Hematopoietic multipotent progenitor cell treated with erythropoietin and hydrocortisone succinate and interleukin-3 and kit ligand, for 15 days (in vitro differentiated cells): ENCODE measurements around the gene ADRA2C.

ENCODE experiments used
- DNase-seq: peaks from one replicate; pipeline ENCODE4 v3.0.0-alpha.2; 2015; ENCODE audit warnings: low spot score

The ADRA2C gene

DNA sequence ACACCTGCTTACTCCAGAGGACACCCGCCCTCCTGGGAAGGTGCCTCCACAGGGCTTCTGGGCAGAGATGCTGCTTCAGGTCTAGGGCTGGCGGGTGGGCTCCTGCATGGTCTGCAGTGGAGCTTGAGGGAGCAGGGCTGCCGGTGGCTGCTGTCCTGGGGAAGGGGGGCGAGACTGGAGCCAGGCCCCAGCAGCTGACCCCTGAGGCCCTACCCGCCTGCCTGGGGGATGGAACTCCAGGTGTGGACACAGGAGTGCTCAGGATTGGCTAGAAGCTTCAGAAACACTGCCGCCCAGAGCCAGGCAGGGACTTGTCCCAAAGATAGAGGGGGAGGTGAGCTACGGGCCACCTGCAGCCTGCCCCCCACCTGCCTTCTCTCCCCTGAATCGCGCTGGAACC lies 33.0 kb upstream of the ADRA2C start:
- DNase-seq: no peak

DNA sequence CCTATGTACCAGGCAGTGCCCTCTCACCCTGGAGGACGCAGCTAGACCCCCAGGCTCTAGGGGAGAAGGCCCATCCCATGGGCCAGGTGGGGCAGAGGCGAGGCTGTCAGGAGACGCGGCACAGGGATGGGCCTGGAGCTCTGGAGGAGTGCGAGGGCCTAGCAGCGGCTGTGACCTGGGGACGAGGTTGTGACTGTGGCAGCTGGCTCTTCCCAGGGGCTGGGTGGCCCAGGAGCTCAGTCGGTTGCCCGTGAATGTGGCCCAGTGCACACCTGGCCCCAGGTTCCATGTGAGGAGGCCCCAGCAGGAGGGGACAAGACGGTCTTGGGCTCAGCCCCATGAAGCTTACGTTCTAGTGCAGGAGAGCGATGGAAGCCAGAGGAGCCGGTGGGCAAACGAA lies 31.0 kb upstream of the ADRA2C start:
- DNase-seq: no peak

DNA sequence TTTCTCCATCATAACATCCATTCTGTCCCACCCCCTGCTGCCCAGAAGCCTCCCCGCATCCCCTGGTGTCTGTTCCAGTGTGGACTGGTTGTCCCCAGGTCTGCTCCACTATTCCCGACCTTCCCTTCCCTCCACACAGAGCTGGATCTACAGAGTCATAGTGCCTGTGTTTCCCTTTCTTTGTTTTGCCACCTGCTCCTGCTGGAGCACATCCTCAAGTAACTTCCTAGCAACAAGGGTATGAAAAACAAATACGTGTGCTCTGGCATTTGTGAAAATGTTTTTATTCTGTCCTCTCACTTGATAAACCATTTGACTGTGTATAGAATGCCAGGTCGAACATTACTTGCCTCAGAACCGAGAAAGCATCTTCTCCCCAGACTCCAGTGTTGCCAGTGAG lies 29.9 kb upstream of the ADRA2C start:
- no peak for DNase-seq

DNA sequence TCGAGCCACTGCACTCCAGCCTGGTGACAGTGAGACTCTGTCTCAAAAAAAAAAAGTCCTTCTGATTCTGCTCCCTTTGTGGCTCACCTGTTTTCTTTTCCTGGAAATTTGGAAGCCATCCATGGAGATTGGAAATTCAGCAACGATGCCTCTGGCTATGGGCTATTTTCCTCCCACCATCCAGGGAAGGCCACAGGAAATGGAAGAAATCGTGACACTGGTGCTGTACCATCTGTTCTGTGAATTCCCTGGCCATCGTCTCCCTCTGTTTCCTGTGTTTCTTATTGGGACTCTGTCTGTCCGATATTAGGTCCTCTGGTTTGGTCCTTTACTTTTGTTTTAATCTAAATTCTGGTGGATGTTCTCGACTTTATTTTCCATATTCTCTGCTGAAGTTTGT lies 29.4 kb upstream of the ADRA2C start:
- DNase-seq: no peak

DNA sequence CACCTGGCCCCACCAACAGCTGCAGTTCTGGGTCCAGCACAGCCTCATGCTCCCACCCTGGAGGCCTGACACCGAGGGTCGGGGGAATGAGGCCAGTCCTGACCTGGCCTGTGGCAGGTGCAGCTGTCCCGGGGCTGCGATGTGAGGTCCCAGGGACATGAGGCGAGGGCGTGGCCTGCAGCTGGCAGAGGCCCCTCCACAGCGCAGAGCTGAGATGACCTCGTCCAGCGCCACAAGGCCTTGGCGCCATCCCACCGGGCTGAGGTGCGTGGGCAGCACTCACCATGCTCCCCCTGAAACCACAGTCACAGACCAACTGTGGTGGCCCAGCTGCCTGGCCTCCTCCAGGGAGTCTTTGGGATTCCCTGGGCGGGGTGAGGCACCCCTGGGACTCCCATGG lies 26.6 kb upstream of the ADRA2C start:
- DNase-seq: no peak

DNA sequence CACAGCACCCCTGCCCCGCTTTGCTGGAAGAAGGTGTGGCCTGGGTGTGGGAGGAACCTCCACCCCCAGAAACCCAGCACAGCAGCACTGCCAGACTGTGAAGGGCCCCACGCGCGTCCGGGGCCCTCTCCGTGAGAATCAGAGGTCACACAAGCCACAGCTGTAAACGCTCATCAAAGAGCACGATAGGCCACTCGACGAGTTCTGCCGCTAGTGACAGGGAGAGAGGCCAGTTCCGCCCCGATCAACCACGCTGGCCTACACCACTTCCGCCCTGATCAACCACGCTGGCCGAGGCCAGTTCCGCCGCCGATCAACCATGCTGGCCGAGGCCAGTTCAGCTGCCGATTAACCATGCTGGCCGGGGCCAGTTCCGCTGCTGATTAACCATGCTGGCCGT lies 25.9 kb upstream of the ADRA2C start:
- no peak for DNase-seq

DNA sequence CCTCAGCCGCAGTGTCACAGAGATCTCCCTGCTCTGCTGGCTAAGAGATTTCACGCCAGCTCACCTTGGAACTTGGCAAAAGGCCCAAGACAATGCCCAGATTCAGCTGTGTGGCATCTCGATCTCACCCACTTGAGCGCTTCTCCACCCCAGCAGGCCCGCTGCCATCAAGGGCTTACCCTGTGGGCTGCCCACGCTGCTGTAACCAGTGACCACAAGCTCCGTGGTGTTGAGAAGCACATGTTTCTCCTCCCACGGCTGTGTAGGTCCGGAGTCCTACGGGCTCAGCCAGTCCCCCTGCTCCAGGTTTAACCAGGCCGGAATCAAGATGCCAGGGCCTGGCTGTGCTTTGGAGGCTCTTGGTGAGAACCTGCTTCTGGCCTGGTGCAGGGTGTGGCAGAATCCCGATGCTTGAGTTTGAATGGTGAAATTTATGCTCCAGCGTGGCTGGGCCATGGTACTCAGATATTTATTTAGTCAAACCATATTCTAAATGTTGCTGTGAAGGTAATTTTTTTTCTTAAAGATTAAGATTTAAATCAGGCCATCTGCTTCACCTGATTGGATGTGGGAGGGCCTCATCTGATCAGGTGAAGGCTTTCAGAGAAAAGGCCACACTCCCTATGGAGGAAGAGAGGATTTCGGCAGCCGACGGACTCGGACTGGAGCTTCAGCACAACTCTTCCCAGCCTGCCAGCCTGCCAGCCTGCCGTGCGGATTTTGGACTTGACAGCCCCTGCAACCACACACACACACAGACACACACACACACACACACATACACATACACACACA lies 24.8 kb upstream of the ADRA2C start:
- no peak for DNase-seq

DNA sequence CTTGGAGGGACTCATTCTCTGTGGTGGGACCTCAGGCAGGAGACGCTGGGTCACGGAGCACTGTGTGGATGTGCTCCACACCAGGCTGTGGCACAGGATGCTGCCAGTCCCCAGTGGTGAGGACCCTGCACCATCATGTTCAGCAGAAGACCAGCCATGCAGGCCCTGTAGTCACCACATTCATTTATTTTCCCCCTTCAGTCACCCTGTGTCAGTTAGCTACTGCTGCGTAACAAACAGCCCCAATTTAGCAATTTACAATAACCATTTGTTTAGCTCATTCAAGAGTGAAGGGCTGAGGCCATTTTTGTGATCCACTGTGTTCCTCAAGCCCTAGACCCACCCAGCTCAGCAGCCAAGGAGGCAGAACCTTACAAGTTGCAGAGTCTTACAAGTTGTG lies 23.6 kb upstream of the ADRA2C start:
- DNase-seq: no peak

DNA sequence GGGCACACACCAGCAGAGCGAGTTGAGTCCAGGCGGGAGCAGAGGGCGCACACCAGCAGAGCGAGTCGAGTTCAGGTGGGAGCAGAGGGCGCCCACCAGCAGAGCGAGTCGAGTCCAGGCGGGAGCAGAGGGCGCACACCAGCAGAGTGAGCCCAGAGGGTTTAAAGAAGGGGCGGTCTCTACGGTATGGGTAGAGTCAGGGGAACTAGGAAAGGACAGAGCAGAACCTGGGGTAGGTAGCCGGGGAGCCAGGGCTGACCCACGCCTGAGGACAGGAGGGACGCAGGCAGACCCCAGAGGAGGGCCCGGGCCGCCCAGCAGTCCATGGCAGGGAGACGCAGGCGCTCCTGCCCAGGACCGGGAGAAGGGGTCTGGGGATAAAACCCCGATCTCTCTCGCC lies 22.0 kb upstream of the ADRA2C start:
- no peak for DNase-seq

DNA sequence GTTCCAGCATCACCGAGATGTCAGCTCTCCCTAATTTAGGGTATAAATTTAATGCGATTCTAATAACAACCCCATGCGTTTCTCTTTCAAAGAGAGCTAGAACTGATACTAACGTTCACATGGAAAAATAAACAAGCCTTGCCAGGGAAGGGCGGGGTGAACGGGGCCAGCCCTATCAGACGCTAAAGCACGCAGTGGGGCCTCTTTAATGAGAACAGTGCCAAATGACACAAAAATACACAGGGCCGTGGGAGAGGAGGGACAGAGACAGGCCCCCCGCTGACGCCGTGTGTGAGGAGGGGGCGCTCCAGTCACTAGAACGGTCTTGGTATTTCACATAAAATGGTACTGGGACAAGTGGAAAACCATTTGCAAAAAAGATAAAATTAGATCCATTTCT lies 21.3 kb upstream of the ADRA2C start:
- no peak for DNase-seq

DNA sequence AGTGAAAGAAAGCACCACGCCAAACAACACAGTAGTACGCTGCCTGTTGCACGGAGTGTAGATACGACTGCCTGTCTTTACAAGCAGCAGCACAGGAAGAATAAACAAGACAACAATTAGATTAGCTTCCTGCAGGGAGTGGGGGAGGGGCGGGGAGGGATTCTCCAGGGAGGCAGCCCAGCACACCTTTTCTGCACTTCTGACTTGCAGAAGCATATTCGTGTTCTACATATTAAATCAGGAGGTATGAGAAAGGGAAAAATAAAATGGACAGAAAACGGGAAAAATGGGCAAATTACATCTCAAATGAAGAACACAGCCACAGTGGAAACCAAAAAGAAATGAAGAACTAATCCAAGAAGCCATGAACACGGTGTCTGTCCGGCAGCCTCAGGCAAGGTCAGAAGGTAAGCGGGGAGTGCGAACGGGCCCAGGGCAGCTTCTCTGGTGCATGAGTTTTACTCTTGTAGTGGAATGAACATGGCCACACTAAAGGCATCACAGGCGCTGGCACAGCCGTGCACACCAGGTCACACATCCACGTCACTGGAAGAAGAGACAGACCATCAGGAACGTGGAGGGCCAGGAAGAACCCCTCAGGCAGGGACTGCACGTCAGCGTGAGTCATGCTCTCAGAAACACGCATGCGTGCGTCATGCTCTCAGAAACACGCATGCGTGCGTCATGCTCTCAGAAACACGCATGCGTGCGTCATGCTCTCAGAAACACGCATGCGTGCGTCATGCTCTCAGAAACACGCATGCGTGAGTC lies 20.1 kb upstream of the ADRA2C start:
- no peak for DNase-seq

DNA sequence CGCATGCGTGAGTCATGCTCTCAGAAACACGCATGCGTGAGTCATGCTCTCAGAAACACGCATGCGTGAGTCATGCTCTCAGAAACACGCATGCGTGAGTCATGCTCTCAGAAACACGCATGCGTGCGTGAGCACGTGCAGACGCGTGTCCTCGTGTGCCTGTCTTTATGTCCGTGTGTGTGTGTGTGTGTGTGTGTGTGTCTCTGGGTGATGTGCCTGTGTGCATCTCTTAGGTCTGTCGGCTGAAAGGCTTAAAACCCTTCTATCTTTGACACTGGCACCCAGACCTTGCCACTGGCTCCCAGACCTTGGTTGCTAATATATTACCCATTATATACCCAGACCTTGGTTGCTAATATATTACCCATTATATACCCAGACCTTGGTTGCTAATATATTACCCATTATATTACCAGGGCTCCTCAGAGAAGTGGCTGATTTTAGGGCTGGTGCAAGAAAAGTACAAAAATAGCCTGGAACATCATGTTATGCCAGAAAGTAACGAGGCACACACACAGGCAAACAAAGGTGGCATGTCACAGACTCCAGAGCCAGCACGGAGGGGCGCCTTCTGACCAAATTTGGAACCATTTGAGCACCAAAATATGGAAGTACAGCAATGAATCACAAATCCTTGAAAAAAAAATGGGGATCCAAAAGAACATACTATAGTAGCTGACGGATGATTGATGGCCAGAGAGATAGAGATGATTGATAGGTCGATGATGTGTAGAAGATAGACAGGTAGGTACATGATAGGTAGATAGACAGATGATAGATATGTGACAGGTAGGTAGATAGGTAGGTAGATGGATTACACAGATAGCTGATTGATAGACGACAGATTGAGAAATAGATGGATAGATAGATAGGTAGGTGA lies 19.2 kb upstream of the ADRA2C start:
- no peak for DNase-seq

DNA sequence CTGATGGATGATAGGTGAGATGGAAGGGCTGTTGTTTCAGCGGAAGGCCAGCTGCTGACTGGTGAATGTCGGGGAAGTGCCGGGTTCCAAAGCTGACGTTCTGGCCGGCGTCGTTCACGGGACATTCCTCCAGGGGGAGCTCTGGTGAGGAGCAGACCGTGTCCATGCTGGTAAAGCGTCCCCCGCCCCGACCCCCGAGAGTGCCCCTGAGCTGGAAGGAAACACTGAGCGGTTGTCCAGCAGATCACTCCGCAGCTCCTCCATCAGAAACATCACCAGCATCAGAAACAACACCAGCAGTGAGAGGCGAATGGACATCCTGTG lies 18.6 kb upstream of the ADRA2C start:
- DNase-seq: no peak

DNA sequence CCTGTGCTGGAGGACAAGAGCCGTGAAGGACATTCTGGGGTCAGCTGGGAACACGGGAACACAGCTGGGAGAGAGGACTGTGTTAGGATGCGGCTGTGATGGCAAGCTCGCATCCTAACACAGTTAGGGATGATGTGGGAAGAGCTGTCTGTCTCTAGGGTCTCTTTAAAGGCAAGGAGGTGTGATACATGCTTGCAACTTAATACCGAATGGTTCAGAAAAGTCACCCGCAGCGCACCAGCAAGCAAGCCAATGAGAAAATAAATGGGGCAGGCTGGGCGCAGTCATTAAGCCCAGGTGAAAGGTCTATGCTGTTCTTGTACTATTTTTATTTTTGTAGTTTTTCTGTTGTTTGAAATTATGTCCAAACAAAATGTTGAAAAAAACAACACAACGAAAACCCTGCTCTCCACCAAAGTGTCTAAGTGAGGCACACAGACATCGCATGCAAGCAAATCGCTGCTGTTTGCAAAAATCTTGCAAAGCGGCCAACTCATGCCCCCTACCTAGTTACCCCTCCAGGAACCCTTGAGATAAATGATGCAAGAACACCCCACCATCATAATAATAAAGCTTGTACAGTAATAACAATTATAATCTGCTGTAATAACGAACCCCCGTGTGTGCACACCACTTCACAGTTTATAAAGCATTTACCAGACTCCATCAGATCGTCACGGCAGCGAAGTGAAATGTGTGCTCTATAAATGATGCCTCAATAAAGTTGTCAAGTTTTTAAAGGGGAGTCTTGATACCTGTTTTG lies 17.9 kb upstream of the ADRA2C start:
- DNase-seq: no peak

DNA sequence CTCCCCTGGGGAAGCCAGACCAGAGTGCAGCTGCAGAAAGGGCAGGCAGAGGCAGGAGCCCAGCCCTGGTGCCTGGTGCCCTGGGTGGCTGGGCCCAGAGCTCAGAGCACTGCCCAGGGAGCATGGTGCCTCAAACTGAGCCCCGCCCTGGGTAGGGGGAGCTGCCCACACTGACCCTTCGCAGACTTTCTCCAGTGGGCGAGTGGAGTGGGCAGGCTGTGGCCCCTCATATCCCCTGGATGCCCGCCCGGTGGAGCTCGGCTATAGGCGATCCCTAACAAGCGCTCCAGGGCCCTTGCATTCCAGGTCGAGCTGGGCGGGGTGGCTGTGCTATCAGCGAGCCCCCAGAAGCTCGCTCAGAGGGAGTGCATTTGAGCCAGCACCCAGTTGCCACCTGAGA lies 17.1 kb upstream of the ADRA2C start:
- DNase-seq: no peak

DNA sequence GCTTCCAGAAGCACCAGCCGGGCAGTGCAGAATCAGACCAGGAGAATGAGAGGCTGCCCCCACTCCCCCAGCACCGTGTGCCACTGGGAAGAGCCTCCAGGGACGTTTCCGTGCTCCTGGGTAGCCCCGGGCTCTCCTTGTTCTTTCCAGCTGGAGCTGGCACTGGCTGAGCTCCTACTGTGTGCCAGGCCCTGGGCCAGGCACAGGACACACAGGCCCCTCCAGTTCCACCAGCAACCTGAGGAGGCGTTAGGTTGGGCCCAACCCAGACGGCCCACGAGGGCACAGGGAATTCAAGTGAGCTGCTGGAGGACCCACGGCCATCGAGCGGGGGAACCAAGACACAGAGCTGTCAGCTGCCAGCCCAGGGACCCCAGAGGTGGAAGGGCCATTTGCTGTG lies 15.9 kb upstream of the ADRA2C start:
- no peak for DNase-seq

DNA sequence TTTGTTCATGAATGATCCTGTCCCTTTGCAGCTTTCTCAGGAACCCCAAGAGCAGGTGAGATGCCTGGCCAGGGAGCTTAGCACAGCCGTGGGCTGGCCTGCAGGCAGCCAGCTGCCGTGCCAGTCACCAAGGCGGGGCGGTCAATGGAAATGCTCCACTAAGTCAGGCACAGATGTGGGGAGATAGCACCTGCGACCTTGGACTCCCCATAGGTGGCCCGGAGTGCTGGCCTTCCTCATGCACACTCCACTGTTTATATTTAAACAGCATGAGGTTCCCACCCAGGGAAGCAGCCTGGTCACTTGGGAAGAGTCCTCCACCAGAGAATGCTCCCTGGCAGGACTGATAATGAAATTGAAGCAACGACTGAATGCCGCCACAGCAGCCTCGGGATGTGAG lies 14.2 kb upstream of the ADRA2C start:
- DNase-seq: no peak

DNA sequence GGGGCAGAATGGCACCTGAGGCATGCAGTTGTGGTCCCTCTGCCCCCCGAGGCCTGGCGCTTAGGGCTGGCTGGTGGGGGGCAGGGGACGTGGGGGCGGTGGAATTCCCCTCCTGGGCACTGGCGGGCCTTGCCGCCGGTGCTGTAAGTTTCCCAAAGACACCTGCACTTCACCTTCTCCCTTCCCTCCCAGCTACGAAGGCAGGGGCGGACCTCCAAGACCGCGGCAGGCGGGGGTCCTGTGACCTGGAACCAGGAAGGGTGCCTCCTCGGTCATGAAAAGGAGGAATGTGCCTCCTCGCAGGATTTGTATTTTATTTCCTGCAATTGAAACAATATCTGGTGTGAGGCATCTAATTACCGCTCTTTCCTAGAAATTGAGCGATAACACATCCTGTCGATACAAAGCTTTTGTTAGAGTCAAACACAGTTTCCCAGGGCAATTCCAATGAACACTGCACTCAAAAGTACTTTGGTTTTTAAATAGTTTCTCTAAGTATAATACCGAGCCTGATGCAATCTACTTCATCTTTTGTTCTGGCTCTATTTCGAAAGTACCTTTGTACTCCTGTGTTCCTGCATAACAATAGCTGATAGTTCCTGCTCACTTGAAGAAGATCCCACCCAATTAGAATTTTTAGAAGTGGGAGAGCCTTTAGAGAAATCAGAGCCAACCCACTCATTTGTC lies 12.3 kb upstream of the ADRA2C start:
- DNase-seq: no peak

DNA sequence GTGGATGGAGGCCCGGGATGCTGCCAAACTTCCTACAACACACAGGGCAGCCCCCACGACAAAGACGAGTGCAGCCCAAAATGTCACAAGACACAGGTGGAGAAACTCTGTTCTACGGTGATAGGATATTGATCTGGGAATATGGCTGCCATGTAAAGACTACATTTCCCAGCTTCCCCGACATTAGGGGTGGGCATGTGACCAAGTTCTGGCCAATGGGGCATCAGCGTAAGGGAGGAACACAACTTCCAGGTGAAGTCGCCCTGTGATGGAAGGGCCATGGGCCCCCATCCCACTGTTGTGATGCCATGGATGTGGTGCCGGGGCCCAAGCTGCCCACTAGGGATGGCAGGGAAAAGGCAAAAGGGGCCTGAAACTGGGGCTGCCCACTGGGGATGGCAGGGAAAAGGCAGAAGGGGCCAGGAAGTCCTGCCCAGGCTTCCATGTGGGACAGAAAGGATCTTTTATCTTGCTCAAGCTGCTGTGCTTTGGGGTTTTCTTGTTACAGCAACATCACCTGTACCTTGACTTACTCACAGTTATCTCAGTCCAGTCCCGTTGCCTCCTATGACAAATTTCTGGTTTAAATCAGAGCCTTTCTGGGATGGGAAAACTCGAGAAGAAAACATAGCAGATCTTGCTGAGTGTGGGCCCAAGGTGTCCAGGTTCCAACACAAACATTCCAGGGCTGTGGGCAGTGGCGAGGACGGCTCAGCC lies 9.7 kb upstream of the ADRA2C start:
- DNase-seq: no peak

DNA sequence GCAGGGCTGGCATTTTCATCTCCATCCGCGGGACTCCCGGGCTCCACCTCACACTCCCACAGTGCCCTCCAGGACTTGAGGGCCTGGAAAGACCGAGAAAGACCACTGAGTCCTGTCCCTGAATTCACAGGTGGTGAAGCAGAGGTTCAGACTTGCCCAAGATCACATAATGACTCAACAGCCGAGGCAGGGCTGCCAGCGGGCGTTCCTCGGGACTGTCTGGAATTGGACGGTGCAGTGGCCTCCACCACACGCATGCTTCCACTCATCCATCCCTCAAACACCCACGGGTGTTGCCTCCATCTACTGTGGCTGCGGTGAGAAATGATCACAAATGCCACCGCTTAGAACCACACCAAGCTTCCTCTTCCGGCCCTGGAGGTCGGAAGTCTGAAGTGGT lies 6.9 kb upstream of the ADRA2C start:
- no peak for DNase-seq

DNA sequence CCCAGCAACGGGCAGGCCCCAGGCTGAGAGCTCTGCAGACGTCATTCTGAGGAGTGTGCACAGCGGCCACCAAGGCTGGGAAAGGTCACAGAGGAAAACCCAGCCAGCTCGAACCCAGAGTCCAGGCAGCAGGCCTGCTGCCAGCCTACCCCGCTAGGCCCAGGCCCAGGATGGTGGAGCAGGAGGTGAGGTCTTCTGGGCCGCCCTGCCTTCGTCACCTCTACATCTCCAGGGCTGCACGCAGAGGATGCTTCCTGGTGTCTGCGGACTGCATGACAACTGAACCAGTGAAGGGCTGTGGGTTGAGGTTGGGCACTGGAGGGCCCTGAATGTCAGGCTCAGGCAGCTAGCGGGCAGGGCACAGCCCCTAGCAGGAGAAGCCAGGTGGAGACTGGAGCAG lies 5.8 kb upstream of the ADRA2C start:
- DNase-seq: no peak
